K562 (cell line): ENCODE measurements around the gene BSN. TPM values are rescaled to one million over a fixed set of nuclear protein-coding genes. Genes with fewer than 3 reads are reported as not detected.

ENCODE experiments used
- ATAC-seq: fragments of 200-7000 bp; cut with Tn5 transposase; 3 replicates; pipeline ENCODE4 v1.9.1; 2020; ENCODE audit warnings: moderate library complexity
- BruUV-seq: library from RNA; stranded (reverse); fragments of 400-500 nt; replicated peaks from 2 replicates; lab custom pipeline; 2021; lab: Mats Ljungman, UMichigan
- CTCF ChIA-PET: fragments of 300-600 bp; formaldehyde crosslinking; extraction: SDS; loops from one replicate; lab custom pipeline; 2021; ENCODE audit warnings: low intra/inter-chr PET ratio; lab: Yijun Ruan, JAX
- POLR2A ChIA-PET: fragments of 300-600, 350-650 bp; sonication (Branson Sonifier 250); formaldehyde crosslinking; extraction: SDS; loops from one replicate; lab custom pipeline; 2021; ENCODE audit warnings: antibody characterized with exemption, inconsistent platforms; lab: Yijun Ruan, JAX
- DNase-seq, 4 experiments: peaks; one replicate each; pipeline versions ENCODE4 v3.0.0 to v3.0.0-alpha.2; 2011 to 2018; ENCODE audit warnings: low spot score in 3 of 4, mixed read lengths in 3 of 4; ENCODE audit errors: extremely low read depth in 1 of 4
- FAIRE-seq: peaks from 2 replicates; lab custom pipeline; 2011; peaks lifted over from hg19 to GRCh38; lab: Jason Lieb, UNC
- H2AFZ ChIP-seq: 2 replicates; pipeline ENCODE4 v1.6.0; 2011; ENCODE audit warnings: low read depth, low read length, control low read depth, inconsistent platforms
- H3K27ac ChIP-seq: fragments of 200-600 bp; 3 replicates; pipeline ENCODE4 v1.8.0; 2011; ENCODE audit warnings: low read depth, mild to moderate bottlenecking, control low read depth, inconsistent platforms, low read length, moderate library complexity, mixed read lengths; ENCODE audit errors: extremely low read depth
- H3K27me3 ChIP-seq, 2 experiments: fragments of 300-600 bp in 1 of 2; 2 replicates in 1 of 2; 3 replicates in 1 of 2; pipeline versions ENCODE4 v1.6.0 to v1.8.0; 2011; ENCODE audit warnings: inconsistent platforms in 2 of 2, low read length in 2 of 2, mild to moderate bottlenecking in 1 of 2, mixed read lengths in 1 of 2, moderate library complexity in 1 of 2; ENCODE audit not compliant: control insufficient read depth in 2 of 2, insufficient read depth in 2 of 2
- H3K36me3 ChIP-seq: fragments of 300-600 bp; 3 replicates; pipeline ENCODE4 v1.8.0; 2011; ENCODE audit warnings: mild to moderate bottlenecking, low read length, inconsistent platforms; ENCODE audit not compliant: control insufficient read depth, insufficient read depth
- H3K4me1 ChIP-seq, 2 experiments: fragments of 200-600 bp in 1 of 2; replicated peaks in 1 of 2; 2 replicates in 1 of 2; 3 replicates in 1 of 2; pipeline versions ENCODE4 v1.5.1 to v1.8.0; 2011; ENCODE audit warnings: inconsistent platforms in 2 of 2, low read length in 2 of 2, mild to moderate bottlenecking in 1 of 2, mixed read lengths in 1 of 2, moderate library complexity in 1 of 2; ENCODE audit not compliant: control insufficient read depth in 2 of 2, insufficient read depth in 2 of 2
- H3K4me2 ChIP-seq: 2 replicates; pipeline ENCODE4 v1.6.1; 2011; ENCODE audit warnings: low read length, control low read depth, inconsistent platforms, mixed read lengths; ENCODE audit not compliant: insufficient read depth
- H3K4me3 ChIP-seq: fragments of 200-600 bp; sonication (generic), shearing (Covaris generic); 2 replicates; pipeline ENCODE4 v1.5.1; 2016; ENCODE audit warnings: control low read depth, inconsistent platforms
- H3K79me2 ChIP-seq: fragments of 200-600 bp; 3 replicates; pipeline ENCODE4 v1.8.0; 2011; ENCODE audit warnings: low read length, inconsistent platforms; ENCODE audit not compliant: control insufficient read depth, insufficient read depth
- H3K9ac ChIP-seq, 2 experiments: 2 replicates each; pipeline versions ENCODE4 v1.6.0 to v1.6.1; 2011; ENCODE audit warnings: low read depth in 2 of 2, low read length in 2 of 2, control low read depth in 1 of 2, inconsistent platforms in 1 of 2, mild to moderate bottlenecking in 1 of 2, mixed read lengths in 1 of 2; ENCODE audit not compliant: insufficient read depth in 1 of 2
- H3K9me1 ChIP-seq: one replicate; pipeline ENCODE4 v1.6.0; 2011; ENCODE audit warnings: inconsistent platforms, mild to moderate bottlenecking, low read length, moderate library complexity; ENCODE audit not compliant: control insufficient read depth, insufficient read depth
- H3K9me3 ChIP-seq: replicated peaks from 2 replicates; pipeline ENCODE4 v1.5.1; 2011; ENCODE audit warnings: low read depth, low read length, inconsistent platforms; ENCODE audit not compliant: control insufficient read depth, insufficient read depth
- H4K20me1 ChIP-seq: replicated peaks from 2 replicates; pipeline ENCODE4 v1.6.1; 2011; ENCODE audit warnings: low read length, inconsistent platforms, mixed read lengths; ENCODE audit not compliant: control insufficient read depth, insufficient read depth
- CBX8 ChIP-seq: fragments of 200-600 bp; sonication (generic); IDR thresholded peaks from 2 replicates; pipeline ENCODE4 v1.6.1; 2012; ENCODE audit warnings: borderline replicate concordance, mixed run types, low read depth, mild to moderate bottlenecking, moderate library complexity, mixed read lengths, low read length, control low read depth, inconsistent platforms; ENCODE audit not compliant: poor library complexity, severe bottlenecking; ENCODE audit errors: extremely low read depth
- GATA2 ChIP-seq: sonication (generic); formaldehyde crosslinking; IDR thresholded peaks from 2 replicates; pipeline ENCODE4 v1.4.0; 2020; ENCODE audit warnings: mild to moderate bottlenecking, missing genetic modification reagents
- JUNB ChIP-seq: fragments of 450-650 bp; formaldehyde crosslinking; conservative IDR thresholded peaks from 2 replicates; pipeline ENCODE4 v1.4.0; 2020; ENCODE audit warnings: mild to moderate bottlenecking
- NCOA2 ChIP-seq, 2 experiments: fragments of 450-650 bp; IDR thresholded peaks; 2 replicates each; pipeline ENCODE4 v1.6.1; 2018; ENCODE audit warnings: mild to moderate bottlenecking in 2 of 2, moderate library complexity in 1 of 2; ENCODE audit not compliant: partially characterized antibody in 2 of 2
- NFIC ChIP-seq: fragments of 450-650 bp; IDR thresholded peaks from 2 replicates; pipeline ENCODE4 v1.6.1; 2017; ENCODE audit warnings: mild to moderate bottlenecking, inconsistent platforms
- RNF2 ChIP-seq: sonication (generic); IDR thresholded peaks from 2 replicates; pipeline ENCODE4 v1.6.1; 2016
- SMARCA5 ChIP-seq: fragments of 450-650 bp; IDR thresholded peaks from 2 replicates; pipeline ENCODE4 v1.6.1; 2016
- WGBS: fragments of 100-300 bp; shearing (Covaris generic); methylation state at CpG from one replicate; pipeline ENCODE4 v1.1.6; 2016; ENCODE audit warnings: low coverage, mixed read lengths; ENCODE audit not compliant: insufficient coverage; ENCODE audit errors: missing lambda C conversion rate; 5-methylcytosine and 5-hydroxymethylcytosine counted together
- in situ Hi-C: fragments of 300-500 bp; cut with MboI; formaldehyde crosslinking; loops from 4 replicates; pipeline ENCODE4 v1.15.0; 2018; ENCODE audit warnings: inconsistent platforms, mixed read lengths
- intact Hi-C: fragments of 100-400 bp; cut with micrococcal nuclease; formaldehyde crosslinking; loops from 2 replicates; pipeline ENCODE4 v1.14.2; 2022
- polyA plus RNA-seq, 8 experiments: library from polyadenylated mRNA; depleted of rRNA in 4 of 8; stranded (reverse) in 5 of 8; unstranded in 3 of 8; fragments of >200 nt; fragmentation: Nextera tagmentation in 2 of 8; fragmentation: Illumina TruSeq in 1 of 8; extraction: Ambion mirVana in 2 of 8; extraction: Trizol in 1 of 8; gene quantifications; 2 replicates each; pipeline versions ENCODE4 v1.2.1 to v1.2.3, GENCODE V29; 2011 to 2014; ENCODE audit warnings: inconsistent platforms in 1 of 8, missing spikeins in 1 of 8
- total RNA-seq, 7 experiments: library from RNA; depleted of rRNA in 6 of 7; stranded (reverse); fragments of >200 nt in 6 of 7; fragmentation: Illumina TruSeq in 2 of 7; extraction: Trizol in 2 of 7; gene quantifications; 2 replicates each; pipeline versions ENCODE4 v1.2.1 to v1.2.3, GENCODE V29; 2011 to 2021; ENCODE audit warnings: low replicate concordance in 1 of 7

BSN gene
- total and polyA plus RNA-seq, 9 of the 15 experiments (the other 6 are each of a cell fraction or from before 2014, with no cell fraction given): 0.03 to 1.5 (median 0.29) TPM

- in situ Hi-C loops (no loop called here), intact Hi-C loops (no loop called here)
- ChIA-PET POLR2A (interaction anchor here (0.6 to 1.0 kb wide), 4 partner anchors 17 to 47 kb away, joined by 3 to 5 read pairs (median 4); no protein-coding TSS in a partner anchor), CTCF (no interaction called here)
- peak in 2 of 4 experiments; percentile 13 to 28 for DNase-seq
- Histone ChIP-seq H4K20me1 (no peaks in the 10 kb centered on the region), H3K4me1 (peaks cover 3 to 21% of the 10 kb centered on the region in 2 experiments; a peak in 3 of 5 replicates), H3K9me3 (no peaks in the 10 kb centered on the region), H3K27ac (no peak overlapping the region), H3K9me1 (no peaks in the 10 kb centered on the region), H3K36me3 (no peaks in the 10 kb centered on the region), H3K27me3 (no peaks in the 10 kb centered on the region), H3K4me3 (no peak overlapping the region), H2AFZ (no peak overlapping the region), H3K9ac (peak overlapping the region in 1 of 2 experiments; percentile 37; a peak in 1 of 4 replicates), H3K4me2 (no peak overlapping the region), H3K79me2 (no peaks in the 10 kb centered on the region)
- peak; percentile 64 for ATAC-seq
- TF ChIP-seq RNF2 (no peak), GATA2 (CRISPR knock-in tag) (no peak), JUNB (CRISPR knock-in tag) (no peak), CBX8 (no peak), NFIC (peak; percentile 58; the same call in 1 of the 2 replicates), NCOA2 (IDR thresholded peaks at IDR 0.05; ENCODE audit: partially characterized antibody in 2 of 2) (no peak), SMARCA5 (no peak)
- BruUV-seq: no TSS peak
- WGBS: 30% methylated on average over 1 of the region's 3 CpGs
- peak; percentile 11 for FAIRE-seq
These were observed 94.2 kb downstream of the BSN start for GRCh38 chr3:49648354-49649019.
